IPS-20b (cell line): ENCODE data around the gene NDUFA8.
A peak's percentile ranks its signal among the peaks of the same experiment; 100 is the strongest.
"Not testable (repeated sequence)": the region's sequence is repeated elsewhere in the genome, so short reads cannot be mapped to it uniquely, and the experiment has no call there.

ENCODE experiments used
- H3K27ac ChIP-seq: one replicate; pipeline ENCODE4 v1.5.1; 2013; ENCODE audit warnings: low read length
- H3K27me3 ChIP-seq: 2 replicates; pipeline ENCODE4 v1.6.1; 2013; ENCODE audit warnings: mild to moderate bottlenecking, low read length, inconsistent platforms; ENCODE audit not compliant: insufficient read depth
- H3K36me3 ChIP-seq: 2 replicates; pipeline ENCODE4 v1.6.1; 2013; ENCODE audit warnings: low read depth, mild to moderate bottlenecking, inconsistent platforms, low read length, moderate library complexity; ENCODE audit not compliant: insufficient read depth
- H3K4me1 ChIP-seq: 2 replicates; pipeline ENCODE4 v1.6.1; 2013; ENCODE audit warnings: mild to moderate bottlenecking, control low read depth, inconsistent platforms, low read length, moderate library complexity; ENCODE audit not compliant: insufficient read depth
- H3K4me3 ChIP-seq: 2 replicates; pipeline ENCODE4 v1.5.1; 2013; ENCODE audit warnings: mild to moderate bottlenecking, low read length, inconsistent platforms
- H3K9ac ChIP-seq: 2 replicates; pipeline ENCODE4 v1.6.1; 2013; ENCODE audit warnings: low read depth, mild to moderate bottlenecking, inconsistent platforms, low read length, moderate library complexity
- H3K9me3 ChIP-seq: 2 replicates; pipeline ENCODE4 v1.6.1; 2013; ENCODE audit warnings: mild to moderate bottlenecking, low read depth, low read length, inconsistent platforms; ENCODE audit not compliant: insufficient read depth

The NDUFA8 gene

DNA sequence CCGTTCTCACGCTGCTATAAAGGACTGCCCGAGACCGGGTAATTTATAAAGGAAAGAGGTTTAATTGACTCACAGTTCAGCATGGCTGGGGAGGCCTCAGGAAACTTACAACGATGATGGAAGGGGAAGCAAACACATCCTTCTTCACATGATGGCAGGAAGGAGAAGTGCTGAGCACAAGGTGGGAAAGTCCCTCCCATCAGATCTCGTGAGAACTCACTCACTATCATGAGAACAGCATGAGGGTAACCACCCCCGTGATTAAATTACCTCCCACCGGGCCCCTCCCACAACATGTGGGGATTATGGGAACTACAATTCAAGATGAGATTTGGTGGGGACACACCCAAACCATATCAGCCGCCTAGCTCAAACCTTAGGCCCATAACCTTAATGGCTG, 42.3 kb downstream of the NDUFA8 start:
- not testable (repeated sequence) for H3K27me3 ChIP-seq, H3K9ac ChIP-seq, H3K27ac ChIP-seq, H3K9me3 ChIP-seq, H3K36me3 ChIP-seq, H3K4me3 ChIP-seq
- peaks cover 15% of the 10 kb centered on the region for H3K4me1 ChIP-seq

- peaks cover 15% of the 10 kb centered on the region for H3K4me1 ChIP-seq
- H3K9me3 ChIP-seq = no peaks in the 10 kb centered on the region
- no peaks in the 10 kb centered on the region for H3K27me3 ChIP-seq
- no peak overlapping the region for H3K27ac ChIP-seq
- peak overlapping the region; percentile 67; the same call in 1 of the 2 replicates for H3K9ac ChIP-seq
- H3K4me3 ChIP-seq = 0 out of 2 replicates have a peak overlapping the region, but pooled peaks have one; percentile 15
- H3K36me3 ChIP-seq = no peaks in the 10 kb centered on the region
These were observed 43.0 kb downstream of the NDUFA8 start for GRCh38 chr9:122116448-122117173.

DNA sequence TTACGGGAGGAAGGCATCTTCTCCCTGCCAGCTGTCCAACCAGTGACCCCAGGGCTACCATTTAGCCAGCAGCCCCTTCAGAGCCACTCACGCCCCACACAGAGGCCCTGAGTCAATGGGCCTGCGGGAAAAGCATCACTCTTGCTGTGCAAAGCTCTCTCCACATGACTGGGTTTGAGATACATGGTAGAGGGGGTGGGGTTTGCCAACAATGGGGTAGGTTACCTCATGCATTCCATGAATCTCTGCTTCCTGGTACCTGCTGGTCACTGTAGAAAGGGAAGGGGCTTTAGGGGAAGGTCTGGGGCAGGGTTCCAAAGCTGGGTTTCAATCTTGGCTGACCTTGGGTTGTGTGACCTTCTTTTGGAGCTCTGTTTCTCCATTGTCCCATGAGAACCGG, 43.5 kb downstream of the NDUFA8 start:
- H3K9me3 ChIP-seq = no peaks in the 10 kb centered on the region
- no peaks in the 10 kb centered on the region for H3K36me3 ChIP-seq
- no peaks in the 10 kb centered on the region for H3K27me3 ChIP-seq
- peaks cover 15% of the 10 kb centered on the region for H3K4me1 ChIP-seq
- 0 out of 2 replicates have a peak overlapping the region, but pooled peaks have one; percentile 15 for H3K4me3 ChIP-seq
- H3K27ac ChIP-seq = no peak overlapping the region
- peak overlapping the region; percentile 67; the same call in 1 of the 2 replicates for H3K9ac ChIP-seq

GRCh38 chr9:122115176-122116035, 44.2 kb downstream of the NDUFA8 start:
- Histone ChIP-seq H3K4me3 (no peak overlapping the region), H3K9ac (peak overlapping the region; percentile 21; the same call in 1 of the 2 replicates), H3K9me3 (no peaks in the 10 kb centered on the region), H3K27ac (no peak overlapping the region), H3K4me1 (peaks cover 15% of the 10 kb centered on the region), H3K27me3 (no peaks in the 10 kb centered on the region), H3K36me3 (no peaks in the 10 kb centered on the region)

GRCh38 chr9:122113574-122113973, 46.0 kb downstream of the NDUFA8 start:
- Histone ChIP-seq H3K9ac (no peak overlapping the region), H3K27me3 (no peaks in the 10 kb centered on the region), H3K4me1 (peaks cover 15% of the 10 kb centered on the region), H3K9me3 (no peaks in the 10 kb centered on the region), H3K27ac (no peak overlapping the region), H3K36me3 (no peaks in the 10 kb centered on the region), H3K4me3 (no peak overlapping the region)

DNA sequence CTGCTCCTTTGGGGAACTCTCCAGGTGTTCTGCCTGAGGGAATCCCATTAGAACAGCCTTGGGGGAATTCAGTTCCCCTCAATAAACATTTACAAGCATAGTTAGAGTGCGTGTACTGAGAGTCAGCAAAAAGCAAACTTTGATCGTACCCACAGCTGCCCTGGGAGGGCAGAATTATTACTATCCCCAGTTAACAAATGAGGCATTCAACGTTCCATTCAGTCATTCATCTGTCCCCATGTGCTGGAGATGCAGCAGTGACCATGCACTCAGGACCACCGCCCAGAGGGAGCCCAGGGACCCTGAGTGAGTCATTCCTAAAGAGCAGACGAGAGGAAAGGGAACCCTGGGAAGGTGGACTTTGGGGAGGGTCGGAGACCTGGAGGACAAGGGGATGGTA, 47.3 kb downstream of the NDUFA8 start:
- Histone ChIP-seq H3K36me3 (no peaks in the 10 kb centered on the region), H3K27me3 (no peaks in the 10 kb centered on the region), H3K27ac (no peak overlapping the region), H3K4me3 (no peak overlapping the region), H3K9me3 (no peaks in the 10 kb centered on the region), H3K4me1 (peaks cover 15% of the 10 kb centered on the region), H3K9ac (no peak overlapping the region)

DNA sequence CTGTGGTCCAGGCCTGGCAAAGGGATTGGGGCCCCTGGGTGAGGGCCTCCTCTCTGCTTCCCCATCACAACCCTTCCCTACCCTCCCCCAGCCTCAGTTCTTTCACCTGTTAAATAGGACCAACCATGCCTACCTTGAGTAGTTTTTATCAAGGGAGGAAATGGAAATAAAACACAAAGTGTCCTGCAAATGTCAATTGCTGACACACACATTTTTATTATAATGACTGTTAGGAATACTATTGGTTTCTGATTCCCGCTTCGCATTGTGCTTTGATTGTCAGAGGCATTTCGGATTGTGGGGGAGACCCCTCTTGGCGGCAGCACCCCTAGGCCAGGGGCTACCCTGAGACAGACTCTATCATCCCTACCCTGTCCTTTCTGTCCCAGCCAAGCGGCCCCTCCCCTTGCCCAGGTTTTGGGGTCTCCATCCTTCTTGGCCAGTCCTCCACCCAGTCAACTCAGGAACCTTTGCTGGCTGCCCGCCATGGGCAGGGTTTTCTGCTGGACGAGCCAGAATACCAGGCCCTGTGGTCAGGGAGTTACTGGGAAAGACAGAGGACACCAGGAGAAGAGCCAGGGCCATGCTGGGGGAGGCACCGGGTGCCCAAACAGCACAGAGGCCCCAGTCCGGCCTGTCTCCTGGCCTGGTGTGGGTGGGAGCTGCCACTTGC, 48.0 kb downstream of the NDUFA8 start:
- no peak overlapping the region for H3K27ac ChIP-seq
- H3K36me3 ChIP-seq = no peaks in the 10 kb centered on the region
- no peaks in the 10 kb centered on the region for H3K27me3 ChIP-seq
- H3K9me3 ChIP-seq = no peaks in the 10 kb centered on the region
- H3K9ac ChIP-seq = no peak overlapping the region
- H3K4me1 ChIP-seq = peaks cover 11% of the 10 kb centered on the region
- no peak overlapping the region for H3K4me3 ChIP-seq

DNA sequence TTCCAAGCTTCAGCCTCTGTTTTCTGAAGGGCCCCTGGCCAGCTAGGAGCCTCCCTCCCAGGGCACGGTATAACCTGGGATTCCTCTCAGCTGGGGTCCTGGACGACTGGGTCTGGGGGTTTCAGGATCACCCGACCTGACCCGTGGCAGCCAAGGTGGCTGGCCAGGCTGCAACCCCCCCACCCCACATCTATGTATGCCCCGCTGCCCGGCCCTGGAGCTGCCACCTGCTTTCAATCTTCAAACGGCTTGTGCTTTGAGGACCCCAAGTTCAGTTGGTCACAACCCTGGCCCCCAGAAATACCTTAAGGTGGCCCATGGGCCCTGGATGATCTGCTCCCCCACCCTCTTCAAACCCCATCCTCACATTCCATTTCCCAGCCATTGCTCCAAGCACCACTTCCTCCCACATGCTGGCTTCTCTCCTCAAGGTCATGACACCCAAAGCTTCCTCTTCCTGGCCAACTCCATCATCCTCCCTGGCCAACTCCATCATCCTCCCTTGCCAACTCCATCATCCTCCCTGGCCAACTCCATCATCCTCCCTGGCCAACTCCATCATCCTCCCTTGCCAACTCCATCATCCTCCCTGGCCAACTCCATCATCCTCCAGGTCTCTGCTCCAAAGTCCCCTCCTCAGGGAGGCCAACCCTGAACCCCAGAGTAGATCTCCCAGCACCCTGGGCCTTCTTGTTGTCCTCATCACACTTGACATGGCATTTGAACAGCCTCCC, 49.3 kb downstream of the NDUFA8 start:
- Histone ChIP-seq H3K27me3 (no peaks in the 10 kb centered on the region), H3K9ac (no peak overlapping the region), H3K4me1 (no peaks in the 10 kb centered on the region), H3K27ac (no peak overlapping the region), H3K36me3 (no peaks in the 10 kb centered on the region), H3K9me3 (no peaks in the 10 kb centered on the region), H3K4me3 (no peak overlapping the region)

- no peaks in the 10 kb centered on the region for H3K4me1 ChIP-seq
- no peaks in the 10 kb centered on the region for H3K36me3 ChIP-seq
- H3K4me3 ChIP-seq = no peak overlapping the region
- H3K27me3 ChIP-seq = no peaks in the 10 kb centered on the region
- no peak overlapping the region for H3K27ac ChIP-seq
- no peaks in the 10 kb centered on the region for H3K9me3 ChIP-seq
- H3K9ac ChIP-seq = no peak overlapping the region
These were observed 50.4 kb downstream of the NDUFA8 start for GRCh38 chr9:122109035-122109813.

GRCh38 chr9:122107291-122107805, 52.2 kb downstream of the NDUFA8 start:
- H3K9ac ChIP-seq = no peak overlapping the region
- H3K27ac ChIP-seq = no peak overlapping the region
- H3K36me3 ChIP-seq = no peaks in the 10 kb centered on the region
- H3K4me3 ChIP-seq = no peak overlapping the region
- H3K9me3 ChIP-seq = no peaks in the 10 kb centered on the region
- H3K27me3 ChIP-seq = no peaks in the 10 kb centered on the region
- no peaks in the 10 kb centered on the region for H3K4me1 ChIP-seq
